Testis (tissue), 3 donors: ENCODE data around the gene CACTIN. TPM values are rescaled to one million over a fixed set of nuclear protein-coding genes. Genes with fewer than 3 reads are reported as not detected.

ENCODE experiments used
- DNase-seq: peaks from one replicate; pipeline ENCODE4 v3.0.0-alpha.2; 2019
- H3K27ac ChIP-seq, 2 donors: fragments of 200-600 bp; sonication (generic); one replicate each; pipeline ENCODE4 v1.5.1; 2019
- H3K27me3 ChIP-seq: fragments of 200-600 bp; sonication (generic); one replicate; pipeline ENCODE4 v1.5.1; 2019
- H3K36me3 ChIP-seq: fragments of 200-600 bp; sonication (generic); one replicate; pipeline ENCODE4 v1.5.1; 2017; ENCODE audit warnings: low read depth; ENCODE audit errors: missing control alignments
- H3K4me1 ChIP-seq: fragments of 200-600 bp; sonication (generic); one replicate; pipeline ENCODE4 v1.5.1; 2019
- H3K4me3 ChIP-seq, 2 donors: fragments of 200-600 bp; sonication (generic); one replicate each; pipeline ENCODE4 v1.5.1; 2017 to 2019
- H3K9me3 ChIP-seq: fragments of 200-600 bp; sonication (generic); one replicate; pipeline ENCODE4 v1.5.1; 2017
- POLR2A ChIP-seq: fragments of 450-650 bp; IDR thresholded peaks from one replicate; pipeline ENCODE4 v1.6.1; 2017; ENCODE audit warnings: antibody characterized with exemption, mild to moderate bottlenecking, moderate library complexity
- WGBS, 2 donors: methylation state at CpG; one replicate each; pipeline ENCODE4 v1.1.5; 2018; 5-methylcytosine and 5-hydroxymethylcytosine counted together
- intact Hi-C: fragments of 100-400 bp; cut with DNase I; formaldehyde crosslinking; loops from one replicate; pipeline ENCODE4 v1.15.1; 2023; ENCODE audit warnings: low total_unique reads
- polyA plus RNA-seq: library from polyadenylated mRNA; stranded (reverse); fragments of 350-450 nt; fragmentation: Illumina TruSeq; extraction: RNeasy Lipid Tissue Mini Kit (QIAGEN cat#74804); gene quantifications from one replicate; pipeline ENCODE4 v1.2.3, GENCODE V29; 2014; ENCODE audit warnings: low read depth, low replicate concordance; ENCODE audit not compliant: insufficient read depth
- total RNA-seq, 2 donors: library from RNA; depleted of rRNA; stranded (reverse); fragments of >200 nt; gene quantifications; one replicate each; pipeline ENCODE4 v1.2.3, GENCODE V29; 2016
- TF ChIP-seq, protein P1 (sequence below), 3 experiments: fragments of 450-650 bp in 2 of 3; fragments of 200-600 bp in 1 of 3; sonication (generic) in 1 of 3; IDR thresholded peaks; one replicate each; pipeline ENCODE4 v1.5.1; 2016 to 2019; ENCODE audit warnings: antibody characterized with exemption in 3 of 3, mild to moderate bottlenecking in 2 of 3, moderate library complexity in 1 of 3

The CACTIN gene
- total and polyA plus RNA-seq, 3 donors from 2014 or later = 26.9 to 57.5 (median 52.8) TPM

DNA sequence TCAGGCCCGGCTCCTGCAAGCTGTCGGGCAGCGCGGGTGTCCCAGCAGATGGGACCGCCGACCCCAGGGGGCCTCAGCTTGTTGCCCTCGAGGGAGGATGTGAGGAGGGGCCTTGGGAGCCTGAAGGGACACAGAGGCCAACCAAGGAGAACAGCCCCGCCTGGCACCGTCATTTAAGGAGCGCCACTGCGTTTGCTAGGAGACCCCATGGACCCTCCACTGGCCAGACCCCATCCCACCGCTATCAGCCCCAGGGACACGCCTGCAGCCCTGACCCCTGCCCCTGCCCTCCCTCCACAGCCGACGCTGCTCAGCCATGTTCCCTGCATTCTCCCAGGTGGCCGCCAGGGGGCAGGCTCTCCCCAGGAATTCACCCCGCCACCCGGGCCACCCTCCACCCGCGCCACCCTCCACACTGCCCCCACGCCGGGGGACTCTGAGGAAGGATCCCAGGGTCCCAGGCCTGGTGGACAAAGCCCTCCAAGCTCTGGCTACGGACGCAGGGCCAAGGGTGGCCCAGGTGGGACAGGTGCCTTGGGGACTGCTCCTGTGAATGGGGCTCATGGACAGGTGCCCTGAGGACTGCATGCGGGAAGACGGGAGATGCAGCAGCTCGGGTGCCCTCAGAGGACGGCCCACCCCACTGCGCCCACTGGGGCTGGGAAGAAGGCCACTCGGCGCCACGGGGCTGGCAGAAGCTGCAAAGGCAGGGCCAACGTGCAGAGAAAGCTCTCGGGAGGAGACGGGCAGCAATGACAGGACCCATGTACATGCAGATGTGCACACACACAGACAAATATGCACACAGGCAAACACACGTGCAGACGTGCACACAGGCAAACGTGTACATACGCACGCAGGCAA lies 39.3 kb upstream of the CACTIN start:
- intact Hi-C loops = no loop called here
- no peaks in the 10 kb centered on the region for H3K36me3 ChIP-seq
- WGBS, 2 donors = 47 to 68% methylated on average over 22 to 40 of the region's 40 CpGs
- no peaks in the 10 kb centered on the region for H3K27me3 ChIP-seq
- H3K27ac ChIP-seq = no peak overlapping the region
- peaks cover 25% of the 10 kb centered on the region for H3K4me1 ChIP-seq
- TF ChIP-seq, protein P1, sequence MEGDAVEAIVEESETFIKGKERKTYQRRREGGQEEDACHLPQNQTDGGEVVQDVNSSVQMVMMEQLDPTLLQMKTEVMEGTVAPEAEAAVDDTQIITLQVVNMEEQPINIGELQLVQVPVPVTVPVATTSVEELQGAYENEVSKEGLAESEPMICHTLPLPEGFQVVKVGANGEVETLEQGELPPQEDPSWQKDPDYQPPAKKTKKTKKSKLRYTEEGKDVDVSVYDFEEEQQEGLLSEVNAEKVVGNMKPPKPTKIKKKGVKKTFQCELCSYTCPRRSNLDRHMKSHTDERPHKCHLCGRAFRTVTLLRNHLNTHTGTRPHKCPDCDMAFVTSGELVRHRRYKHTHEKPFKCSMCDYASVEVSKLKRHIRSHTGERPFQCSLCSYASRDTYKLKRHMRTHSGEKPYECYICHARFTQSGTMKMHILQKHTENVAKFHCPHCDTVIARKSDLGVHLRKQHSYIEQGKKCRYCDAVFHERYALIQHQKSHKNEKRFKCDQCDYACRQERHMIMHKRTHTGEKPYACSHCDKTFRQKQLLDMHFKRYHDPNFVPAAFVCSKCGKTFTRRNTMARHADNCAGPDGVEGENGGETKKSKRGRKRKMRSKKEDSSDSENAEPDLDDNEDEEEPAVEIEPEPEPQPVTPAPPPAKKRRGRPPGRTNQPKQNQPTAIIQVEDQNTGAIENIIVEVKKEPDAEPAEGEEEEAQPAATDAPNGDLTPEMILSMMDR (IDR thresholded peaks at IDR 0.05) = peak; percentile 92 to 97 (median 95)
- TF ChIP-seq POLR2A = no peak
- H3K9me3 ChIP-seq = no peaks in the 10 kb centered on the region
- peak; percentile 66 for DNase-seq
- no peak overlapping the region for H3K4me3 ChIP-seq

DNA sequence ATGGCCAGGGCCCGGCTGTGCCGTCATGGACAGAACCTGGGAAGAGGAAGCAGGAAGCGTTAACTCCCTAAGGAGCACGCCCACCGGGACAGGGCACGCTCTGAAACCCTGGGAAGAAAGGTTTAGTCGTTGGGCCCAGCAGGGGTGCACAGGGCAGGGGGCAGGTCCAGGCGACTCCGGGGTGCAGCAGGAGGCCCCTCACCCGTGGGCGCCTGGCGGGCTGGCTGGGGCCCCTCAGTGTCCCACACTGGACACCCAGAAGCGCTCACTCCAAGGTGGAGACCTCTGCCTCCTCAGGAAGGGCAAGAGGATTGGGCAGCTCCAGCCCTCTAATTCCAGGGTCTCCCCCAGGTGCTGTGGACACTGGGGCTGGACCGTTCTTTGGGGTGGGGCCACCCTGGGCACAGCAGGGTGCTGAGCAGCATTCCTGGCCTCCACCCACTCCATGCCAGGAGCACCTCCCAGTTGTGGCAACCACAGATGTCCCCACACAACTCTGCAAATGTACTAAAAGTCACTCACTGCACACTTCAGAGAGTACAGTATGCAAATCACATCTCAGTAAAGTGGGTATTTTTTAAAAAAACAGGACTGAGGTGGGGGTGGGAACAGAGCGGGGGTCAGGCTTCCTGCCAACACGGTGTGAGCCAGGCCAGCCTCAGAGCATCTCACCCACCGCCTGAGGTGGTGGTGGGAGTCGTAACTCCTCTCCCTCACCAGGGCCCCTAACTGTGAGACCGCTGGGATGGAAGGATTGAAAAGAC lies 38.5 kb upstream of the CACTIN start:
- no peaks in the 10 kb centered on the region for H3K36me3 ChIP-seq
- H3K27me3 ChIP-seq = no peaks in the 10 kb centered on the region
- H3K27ac ChIP-seq = no peak overlapping the region
- no peak overlapping the region for H3K4me3 ChIP-seq
- no peak for DNase-seq
- TF ChIP-seq POLR2A = no peak
- TF ChIP-seq, protein P1 (IDR thresholded peaks at IDR 0.05) = no peak
- intact Hi-C loops = no loop called here
- peaks cover 17% of the 10 kb centered on the region for H3K4me1 ChIP-seq
- no peaks in the 10 kb centered on the region for H3K9me3 ChIP-seq
- WGBS, 2 donors = 76% methylated on average over 12 to 19 of the region's 19 CpGs

DNA sequence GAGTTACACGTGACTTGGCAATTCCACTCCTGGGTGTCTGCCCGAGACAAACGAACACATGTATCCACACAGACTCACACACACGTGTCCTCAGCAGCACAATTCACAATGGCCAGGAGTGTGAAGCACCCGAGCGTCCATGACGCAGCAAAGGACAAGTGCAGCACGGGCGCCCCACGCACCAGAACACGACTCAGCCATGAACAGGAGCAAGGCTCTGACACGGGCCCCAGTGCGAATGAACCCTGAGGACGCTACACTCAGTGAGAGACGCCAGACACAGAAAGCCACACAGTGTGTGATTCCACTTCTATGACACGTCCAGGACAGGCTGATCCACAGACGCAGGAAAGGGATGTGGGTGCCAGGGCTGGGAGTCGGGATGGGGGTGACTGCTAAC lies 37.2 kb upstream of the CACTIN start:
- no peak for DNase-seq
- H3K36me3 ChIP-seq = no peaks in the 10 kb centered on the region
- TF ChIP-seq, protein P1 (IDR thresholded peaks at IDR 0.05) = no peak
- no peak for TF ChIP-seq POLR2A
- H3K27me3 ChIP-seq = no peaks in the 10 kb centered on the region
- H3K27ac ChIP-seq = no peak overlapping the region
- H3K4me3 ChIP-seq = no peak overlapping the region
- intact Hi-C loops = no loop called here
- WGBS, 2 donors = 89 to 94% methylated on average over 14 to 18 of the region's 18 CpGs
- H3K4me1 ChIP-seq = peaks cover 5% of the 10 kb centered on the region
- H3K9me3 ChIP-seq = no peaks in the 10 kb centered on the region

DNA sequence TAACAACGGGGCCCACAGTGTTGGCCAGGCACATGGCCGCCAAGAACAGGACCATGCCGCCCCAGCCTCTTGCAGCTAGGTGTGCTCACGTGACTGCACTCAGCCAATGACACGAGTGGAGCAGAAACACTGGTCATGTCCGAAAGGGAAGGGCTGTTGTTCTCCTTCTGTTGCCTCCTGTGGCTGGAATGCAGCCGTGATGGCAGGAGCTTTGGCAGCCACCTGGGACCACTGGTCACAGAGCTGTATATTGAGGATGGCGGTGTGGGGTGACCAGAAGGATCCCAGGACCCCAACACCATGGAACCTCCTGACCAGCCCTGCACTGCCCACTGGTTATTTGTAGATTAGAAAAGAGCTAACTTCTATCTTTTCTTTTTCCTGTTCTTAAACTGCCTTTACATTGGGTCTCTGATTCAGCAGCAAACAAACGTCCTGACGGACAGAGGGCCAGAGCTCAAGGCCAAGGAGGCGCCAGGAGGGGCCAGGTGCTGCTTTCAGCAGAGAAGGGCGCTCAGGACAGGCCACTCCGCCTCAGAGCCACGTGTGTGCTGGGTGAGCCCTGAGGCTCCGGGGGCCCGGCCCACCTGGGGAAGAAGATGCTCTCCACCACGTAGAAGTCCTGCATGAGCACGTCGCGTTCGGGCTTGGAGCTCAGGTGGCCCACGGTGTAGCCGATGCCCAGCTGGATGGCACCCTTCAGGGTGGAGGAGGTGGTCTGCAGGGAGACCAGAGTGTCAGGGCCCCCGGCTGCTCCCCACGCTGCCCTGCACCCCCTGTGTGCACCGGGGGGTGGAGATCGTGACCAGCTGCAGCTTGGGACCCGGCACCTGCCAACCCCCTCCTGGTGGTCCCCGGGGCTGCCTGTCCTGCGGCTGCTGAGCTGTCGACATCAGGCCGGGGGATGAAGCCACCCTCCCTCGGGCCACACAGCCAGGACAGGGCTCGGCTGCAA lies 35.0 kb upstream of the CACTIN start:
- Histone ChIP-seq H3K27me3 (no peaks in the 10 kb centered on the region), H3K9me3 (no peaks in the 10 kb centered on the region), H3K4me1 (peaks cover 3% of the 10 kb centered on the region), H3K27ac (no peak overlapping the region), H3K36me3 (no peaks in the 10 kb centered on the region), H3K4me3 (no peak overlapping the region)
- WGBS, 2 donors = 95 to 98% methylated on average over 24 to 34 of the region's 34 CpGs
- no peak for TF ChIP-seq POLR2A
- TF ChIP-seq, protein P1 (IDR thresholded peaks at IDR 0.05) = no peak
- no peak for DNase-seq
- intact Hi-C loops = no loop called here
